ENCODE data around the gene TMEM53.

Gene TMEM53

GRCh38 chr1:44685881-44686280 lies 11.6 kb upstream of the TMEM53 start:
- H3K27ac ChIP-seq, result no peak overlapping the region
- TF ChIP-seq ZFX (IDR thresholded peaks at IDR 0.05), result no peak
- no peak for TF ChIP-seq CTCF (conservative IDR thresholded peaks at IDR 0.05)

GRCh38 chr1:44685218-44685617 lies 10.9 kb upstream of the TMEM53 start:
- no peak overlapping the region for H3K27ac ChIP-seq
- no peak for TF ChIP-seq CTCF (conservative IDR thresholded peaks at IDR 0.05)
- no peak for TF ChIP-seq ZFX (IDR thresholded peaks at IDR 0.05)

DNA sequence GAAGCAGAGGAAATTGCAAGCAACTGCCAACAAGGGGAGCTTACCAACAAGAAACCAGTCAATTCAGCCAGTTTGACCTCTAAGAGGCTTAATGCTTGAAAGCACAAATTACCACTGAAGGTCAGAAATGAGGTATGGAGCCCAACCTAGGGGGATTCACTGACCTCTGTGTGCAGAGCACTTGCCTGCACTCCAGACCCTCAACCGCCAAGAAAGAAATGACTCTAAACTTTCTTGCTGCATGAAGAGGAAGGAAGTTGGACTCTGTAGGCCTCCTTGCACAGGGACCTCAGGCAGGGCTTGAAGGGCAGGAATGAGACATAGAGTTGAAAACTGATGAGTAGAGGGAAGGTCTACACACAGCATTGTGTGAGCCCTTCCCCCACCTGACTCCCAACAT lies 10.2 kb upstream of the TMEM53 start:
- H3K27ac ChIP-seq, result no peak overlapping the region
- TF ChIP-seq ZFX (IDR thresholded peaks at IDR 0.05), result no peak
- no peak for TF ChIP-seq CTCF (conservative IDR thresholded peaks at IDR 0.05)

DNA sequence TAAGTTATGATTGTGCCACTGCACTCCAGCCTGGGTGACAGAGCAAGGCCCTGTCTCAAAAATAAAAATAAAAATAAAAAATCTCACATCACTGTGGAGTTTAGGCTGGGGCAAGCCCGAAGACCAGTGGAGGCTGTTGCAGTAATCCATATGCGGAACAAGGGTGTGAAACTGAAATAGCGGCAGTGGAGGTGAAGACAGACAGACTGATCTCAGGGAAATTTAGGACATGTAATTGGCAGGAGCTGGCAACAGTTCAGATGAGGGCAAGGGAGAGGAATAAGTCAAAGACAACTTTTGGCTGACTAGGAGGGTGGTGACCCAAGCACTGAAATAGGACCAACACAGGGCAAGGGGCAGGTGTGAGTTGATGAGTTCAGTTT lies 8.6 kb upstream of the TMEM53 start:
- H3K27ac ChIP-seq, result no peak overlapping the region
- TF ChIP-seq CTCF (conservative IDR thresholded peaks at IDR 0.05) (no peak), ZFX (IDR thresholded peaks at IDR 0.05) (no peak)

- no peak overlapping the region for H3K27ac ChIP-seq
- TF ChIP-seq CTCF (conservative IDR thresholded peaks at IDR 0.05) (no peak), ZFX (IDR thresholded peaks at IDR 0.05) (no peak)
Observed at GRCh38 chr1:44681905-44682882, 7.9 kb upstream of the TMEM53 start.

- TF ChIP-seq CTCF (conservative IDR thresholded peaks at IDR 0.05) (no peak), ZFX (IDR thresholded peaks at IDR 0.05) (no peak)
- H3K27ac ChIP-seq, result no peak overlapping the region
Observed at GRCh38 chr1:44679468-44679867, 5.2 kb upstream of the TMEM53 start.

- no peak for TF ChIP-seq CTCF (conservative IDR thresholded peaks at IDR 0.05)
- no peak for TF ChIP-seq ZFX (IDR thresholded peaks at IDR 0.05)
Observed at GRCh38 chr1:44678626-44679025, 4.3 kb upstream of the TMEM53 start.

More at GRCh38 chr1:44678626-44679025, 4.3 kb upstream of the TMEM53 start:
- H3K27ac ChIP-seq, result no peak overlapping the region

Data from C4-2B (cell line).